Superior temporal gyrus (tissue), 1 donor: ENCODE data around the gene PAPLN.

Experiments used
- DNase-seq: peaks from one replicate; pipeline ENCODE4 v3.0.0-alpha.2; 2016; ENCODE audit errors: extremely low spot score

PAPLN gene

DNA sequence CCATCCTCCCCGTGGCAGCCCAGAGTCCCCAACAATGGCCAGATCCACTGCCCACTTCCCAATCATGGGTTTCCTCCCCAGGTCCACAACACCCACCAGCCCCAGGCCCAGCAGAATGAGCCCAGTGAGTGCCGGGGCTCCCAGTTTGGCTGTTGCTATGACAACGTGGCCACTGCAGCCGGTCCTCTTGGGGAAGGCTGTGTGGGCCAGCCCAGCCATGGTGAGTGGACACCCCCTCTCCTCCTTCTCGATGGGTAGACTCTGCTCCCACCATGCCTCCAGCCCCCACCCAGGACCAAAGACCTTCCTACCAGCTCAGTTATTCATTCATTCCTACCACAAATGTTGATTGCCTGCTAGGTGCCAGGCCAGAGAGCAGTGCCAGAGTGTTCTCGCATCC lies 23.8 kb downstream of the PAPLN start:
- no peak for DNase-seq

DNA sequence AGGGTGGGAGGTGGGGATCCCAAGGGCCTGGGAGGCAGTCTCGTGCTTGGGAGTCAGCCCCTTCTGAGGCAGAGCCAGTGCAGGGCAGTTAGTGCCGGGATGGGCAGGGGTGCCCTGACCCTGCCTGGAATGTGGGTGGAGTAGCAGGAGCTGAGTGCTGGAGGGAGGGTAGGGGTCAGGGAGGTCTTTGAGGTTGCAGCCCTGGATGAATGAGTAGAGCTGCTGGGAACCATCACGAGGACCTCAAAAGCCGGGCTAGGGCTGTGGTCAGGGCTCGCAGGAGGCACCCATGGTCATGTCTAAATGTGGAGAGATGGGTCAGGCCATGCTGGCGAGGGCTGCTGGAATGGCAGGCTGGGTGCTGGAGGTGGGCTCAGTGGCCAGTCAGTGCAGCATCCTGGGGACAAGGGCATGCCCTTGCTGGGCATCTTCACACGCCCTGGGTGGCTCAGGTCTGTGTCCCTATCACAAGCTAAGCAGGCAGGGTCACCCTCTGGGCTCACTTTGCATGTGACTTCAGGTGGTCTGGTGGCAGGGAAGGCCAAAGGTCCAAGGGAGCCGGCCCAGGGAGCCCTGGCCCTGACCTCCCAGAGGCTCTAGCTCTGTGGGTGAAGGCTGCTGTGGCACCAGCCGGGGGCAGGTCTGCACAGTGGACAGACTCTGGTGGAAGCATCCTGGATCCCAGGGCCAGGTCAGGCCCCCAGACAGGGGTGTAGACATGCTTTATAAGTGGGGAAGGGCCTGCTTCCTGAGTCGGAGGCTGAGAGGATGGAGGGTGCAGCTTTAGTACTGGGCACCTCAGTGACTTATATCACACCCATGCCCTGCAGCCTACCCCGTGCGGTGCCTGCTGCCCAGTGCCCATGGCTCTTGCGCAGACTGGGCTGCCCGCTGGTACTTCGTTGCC lies 24.5 kb downstream of the PAPLN start:
- no peak for DNase-seq

DNA sequence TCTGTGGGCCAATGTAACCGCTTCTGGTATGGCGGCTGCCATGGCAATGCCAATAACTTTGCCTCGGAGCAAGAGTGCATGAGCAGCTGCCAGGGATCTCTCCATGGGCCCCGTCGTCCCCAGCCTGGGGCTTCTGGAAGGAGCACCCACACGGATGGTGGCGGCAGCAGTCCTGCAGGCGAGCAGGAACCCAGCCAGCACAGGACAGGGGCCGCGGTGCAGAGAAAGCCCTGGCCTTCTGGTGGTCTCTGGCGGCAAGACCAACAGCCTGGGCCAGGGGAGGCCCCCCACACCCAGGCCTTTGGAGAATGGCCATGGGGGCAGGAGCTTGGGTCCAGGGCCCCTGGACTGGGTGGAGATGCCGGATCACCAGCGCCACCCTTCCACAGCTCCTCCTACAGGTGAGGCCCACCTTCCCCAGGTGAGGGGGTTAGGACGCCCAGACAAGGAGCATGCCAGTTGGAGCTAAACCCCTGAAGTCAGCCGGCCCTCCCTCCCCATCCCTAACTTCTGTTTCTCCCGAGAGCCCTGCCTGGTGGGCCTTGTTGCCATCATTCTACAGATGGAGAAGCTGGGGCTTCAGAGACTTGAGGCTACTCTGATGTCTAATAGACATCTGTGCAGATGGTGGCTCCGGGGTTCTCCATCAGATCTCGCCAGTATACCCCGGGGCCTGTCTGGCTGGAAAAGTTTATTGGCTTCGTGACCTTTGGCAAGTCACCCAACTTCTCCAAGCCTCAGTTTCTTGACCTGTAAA lies 25.3 kb downstream of the PAPLN start:
- no peak for DNase-seq

DNA sequence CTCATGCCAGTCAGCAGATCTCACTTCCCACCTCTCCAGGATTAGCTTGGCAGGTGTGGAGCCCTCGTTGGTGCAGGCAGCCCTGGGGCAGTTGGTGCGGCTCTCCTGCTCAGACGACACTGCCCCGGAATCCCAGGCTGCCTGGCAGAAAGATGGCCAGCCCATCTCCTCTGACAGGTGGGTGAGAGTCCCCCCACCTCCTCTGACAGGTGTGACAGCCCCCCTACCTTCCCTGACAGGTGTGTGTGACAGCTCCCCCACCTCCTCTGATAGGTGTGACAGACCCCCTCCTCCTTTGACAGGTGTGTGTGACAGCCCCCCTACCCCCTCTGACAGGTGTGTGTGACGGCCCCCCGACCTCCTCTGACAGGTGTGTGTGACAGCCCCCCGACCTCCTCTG lies 26.3 kb downstream of the PAPLN start:
- DNase-seq = no peak

DNA sequence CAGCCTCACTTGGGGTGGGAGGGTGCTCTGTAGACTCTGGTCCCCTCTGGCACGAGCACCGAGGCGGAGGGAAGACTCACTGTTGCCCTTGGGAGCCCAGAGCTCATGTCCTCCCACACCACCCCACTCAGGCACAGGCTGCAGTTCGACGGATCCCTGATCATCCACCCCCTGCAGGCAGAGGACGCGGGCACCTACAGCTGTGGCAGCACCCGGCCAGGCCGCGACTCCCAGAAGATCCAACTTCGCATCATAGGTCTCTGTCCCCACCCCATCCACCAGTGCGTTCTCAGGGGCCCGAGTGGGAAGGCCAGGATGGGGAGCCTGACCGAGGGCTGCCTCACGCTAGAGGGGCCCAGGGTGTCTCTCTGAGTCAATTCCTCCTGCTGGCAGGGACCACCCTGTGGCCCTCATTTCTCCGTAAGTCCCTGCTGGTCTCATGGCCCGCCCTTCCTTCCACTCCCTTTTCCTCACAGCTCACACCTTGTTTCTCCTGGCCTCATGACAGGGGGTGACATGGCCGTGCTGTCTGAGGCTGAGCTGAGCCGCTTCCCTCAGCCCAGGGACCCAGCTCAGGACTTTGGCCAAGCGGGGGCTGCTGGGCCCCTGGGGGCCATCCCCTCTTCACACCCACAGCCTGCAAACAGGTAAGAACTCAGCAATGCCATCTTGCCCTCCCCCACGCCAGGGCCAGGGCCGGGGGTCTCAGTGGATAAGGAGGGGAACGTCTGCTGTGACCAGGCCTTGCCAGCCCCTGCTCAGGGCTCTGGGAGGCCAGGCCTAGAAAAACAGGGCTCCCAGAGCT lies 27.0 kb downstream of the PAPLN start:
- DNase-seq = no peak

DNA sequence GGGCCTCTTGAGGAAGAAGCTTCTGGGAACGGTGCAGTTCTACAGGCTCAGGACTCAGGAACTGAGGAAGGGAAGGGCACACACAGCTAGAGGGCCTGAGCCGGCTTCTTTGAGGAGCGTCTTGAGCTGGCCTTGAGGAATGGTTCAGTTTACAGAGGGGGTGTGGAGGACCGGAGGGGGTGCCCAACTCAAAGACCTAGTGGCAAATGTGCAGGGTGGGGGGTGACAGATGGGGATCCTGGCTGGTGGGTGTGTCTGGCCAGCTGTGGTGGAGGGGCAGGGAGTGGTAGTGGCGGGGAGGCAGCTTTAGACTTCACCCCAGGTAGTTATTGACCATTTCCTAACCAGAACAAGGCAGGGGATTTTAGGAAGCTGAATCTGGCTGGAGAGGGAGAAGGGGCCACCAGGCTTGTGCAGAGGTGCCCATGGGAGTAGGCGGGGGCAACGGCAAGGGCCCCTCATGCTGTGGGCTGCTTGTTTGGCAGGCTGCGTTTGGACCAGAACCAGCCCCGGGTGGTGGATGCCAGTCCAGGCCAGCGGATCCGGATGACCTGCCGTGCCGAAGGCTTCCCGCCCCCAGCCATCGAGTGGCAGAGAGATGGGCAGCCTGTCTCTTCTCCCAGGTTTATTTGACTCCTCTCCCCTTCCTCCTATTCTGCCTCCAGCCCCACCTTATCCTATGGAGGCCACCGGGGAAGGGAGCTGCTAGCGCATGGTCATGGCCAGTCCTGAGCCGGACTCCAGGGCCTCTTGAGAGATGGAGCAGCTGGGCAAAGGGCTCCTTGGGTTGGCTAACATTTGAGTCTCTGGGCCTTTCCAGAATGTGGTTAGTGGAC lies 27.8 kb downstream of the PAPLN start:
- DNase-seq = no peak

DNA sequence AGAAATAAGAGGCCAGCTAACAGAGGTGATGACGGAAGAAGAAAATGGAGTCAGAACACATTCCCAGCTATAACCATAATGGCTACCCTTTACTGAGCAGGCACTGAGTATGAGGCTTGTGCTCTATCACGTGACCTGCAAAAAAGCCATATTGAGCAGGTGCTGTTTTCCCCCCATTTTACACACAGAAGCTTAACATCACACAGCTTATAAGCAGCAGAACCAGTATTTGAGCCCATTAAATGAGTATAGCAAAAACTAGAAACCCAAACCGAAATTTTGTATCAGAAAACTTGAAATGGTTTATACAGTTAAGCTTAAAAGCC lies 28.4 kb downstream of the PAPLN start:
- DNase-seq = no peak

DNA sequence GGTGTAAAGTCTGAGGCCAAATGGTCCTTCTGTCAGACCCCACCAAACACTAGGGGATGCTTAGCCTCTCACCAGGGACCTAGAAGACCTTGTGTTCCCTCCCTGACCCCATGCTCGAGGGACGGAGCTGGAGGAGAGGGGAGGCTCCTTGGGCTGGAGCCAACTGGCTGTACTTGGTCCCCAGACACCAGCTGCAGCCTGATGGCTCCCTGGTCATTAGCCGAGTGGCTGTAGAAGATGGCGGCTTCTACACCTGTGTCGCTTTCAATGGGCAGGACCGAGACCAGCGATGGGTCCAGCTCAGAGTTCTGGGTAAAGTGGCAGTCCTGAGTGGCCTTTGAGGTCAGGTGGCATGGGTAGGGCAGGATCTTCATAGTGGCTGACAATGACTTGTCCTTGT lies 29.0 kb downstream of the PAPLN start:
- no peak for DNase-seq

DNA sequence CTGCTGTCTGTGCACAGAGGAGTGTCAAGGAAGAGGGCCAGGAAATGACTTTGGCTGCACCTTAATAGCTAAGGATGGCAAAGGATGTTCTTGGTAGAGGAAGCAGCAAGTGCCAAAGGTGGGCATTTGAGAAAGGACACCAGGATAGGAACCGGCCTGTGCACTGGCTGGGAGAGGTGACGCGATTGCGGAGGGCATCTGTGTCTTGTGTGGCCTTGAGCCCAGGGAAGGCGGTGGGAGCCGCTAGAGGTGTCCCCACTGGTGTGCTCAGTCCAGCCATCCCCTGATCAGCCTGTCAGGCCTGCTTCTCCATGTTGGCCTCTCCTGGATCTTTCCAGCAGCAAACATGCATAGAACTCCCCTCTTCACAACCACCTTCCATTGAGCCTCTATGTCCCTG lies 30.2 kb downstream of the PAPLN start:
- no peak for DNase-seq

DNA sequence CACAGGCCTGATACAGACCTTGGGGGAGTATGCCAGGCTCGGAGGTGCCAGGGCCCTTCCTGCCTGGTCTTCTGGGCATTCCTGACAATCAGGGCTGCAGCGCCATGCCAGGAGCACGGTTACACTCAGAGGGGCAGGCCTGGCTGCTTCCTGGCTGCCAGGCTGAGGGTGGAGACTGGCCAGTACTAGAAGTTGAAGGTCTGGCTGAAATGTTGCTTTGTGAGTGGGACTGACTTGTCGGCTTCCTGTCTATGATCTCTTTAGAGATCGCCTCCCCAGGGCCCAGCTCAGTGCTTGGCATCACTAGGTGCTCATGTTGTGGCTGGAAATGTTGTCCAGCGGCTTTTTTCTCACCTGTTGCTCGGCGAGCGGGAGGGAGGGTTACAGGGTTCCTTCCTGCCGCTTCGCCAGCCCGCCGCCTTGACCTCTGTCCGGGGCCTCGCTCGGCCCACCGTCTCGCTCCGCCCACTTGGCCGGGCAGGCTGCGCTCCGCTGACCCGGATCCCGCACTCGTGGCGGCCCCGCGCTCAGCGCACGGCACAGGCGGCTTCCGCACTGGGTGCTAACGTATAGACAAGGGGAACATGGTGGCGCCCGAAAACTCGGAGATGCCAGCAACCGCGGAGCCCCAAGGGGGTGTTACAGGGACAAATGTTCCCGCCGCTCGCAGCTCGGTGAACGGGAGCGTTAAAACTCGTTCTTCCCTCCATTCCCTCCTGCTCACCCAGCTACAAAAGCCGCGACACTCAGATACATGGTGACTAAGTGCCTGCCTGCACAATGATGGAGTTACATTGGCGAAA lies 32.6 kb downstream of the PAPLN start:
- no peak for DNase-seq

DNA sequence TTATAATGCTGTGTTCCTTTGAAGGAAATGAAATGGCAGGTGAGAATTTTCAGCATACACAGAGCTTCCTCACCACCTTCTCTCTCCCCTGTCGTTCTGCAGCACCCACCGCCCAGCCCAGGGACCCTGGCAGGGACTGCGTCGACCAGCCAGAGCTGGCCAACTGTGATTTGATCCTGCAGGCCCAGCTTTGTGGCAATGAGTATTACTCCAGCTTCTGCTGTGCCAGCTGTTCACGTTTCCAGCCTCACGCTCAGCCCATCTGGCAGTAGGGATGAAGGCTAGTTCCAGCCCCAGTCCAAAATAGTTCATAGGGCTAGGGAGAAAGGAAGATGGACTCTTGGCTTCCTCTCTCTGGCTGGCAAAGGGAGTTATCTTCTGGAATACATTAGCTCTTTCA lies 35.1 kb downstream of the PAPLN start:
- DNase-seq = no peak

DNA sequence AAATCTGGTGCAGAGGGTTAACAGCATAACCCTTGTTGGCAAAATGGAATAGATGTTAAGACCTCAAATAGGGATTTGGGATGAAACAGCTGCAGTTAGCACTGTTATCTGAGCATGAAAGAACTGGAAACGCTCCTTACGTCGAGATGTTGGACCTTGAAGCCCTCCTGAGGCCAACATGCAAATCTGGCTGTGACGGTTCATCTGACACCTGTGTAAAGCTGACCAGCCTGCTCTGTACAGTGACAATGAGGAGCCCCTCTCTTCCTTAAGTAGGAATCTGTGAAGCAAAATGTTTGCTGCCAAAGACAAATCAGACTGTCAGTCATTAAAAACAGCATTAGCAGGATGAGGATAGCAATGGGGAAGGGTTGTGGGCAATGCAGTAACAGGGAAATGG lies 36.5 kb downstream of the PAPLN start:
- DNase-seq = no peak

DNA sequence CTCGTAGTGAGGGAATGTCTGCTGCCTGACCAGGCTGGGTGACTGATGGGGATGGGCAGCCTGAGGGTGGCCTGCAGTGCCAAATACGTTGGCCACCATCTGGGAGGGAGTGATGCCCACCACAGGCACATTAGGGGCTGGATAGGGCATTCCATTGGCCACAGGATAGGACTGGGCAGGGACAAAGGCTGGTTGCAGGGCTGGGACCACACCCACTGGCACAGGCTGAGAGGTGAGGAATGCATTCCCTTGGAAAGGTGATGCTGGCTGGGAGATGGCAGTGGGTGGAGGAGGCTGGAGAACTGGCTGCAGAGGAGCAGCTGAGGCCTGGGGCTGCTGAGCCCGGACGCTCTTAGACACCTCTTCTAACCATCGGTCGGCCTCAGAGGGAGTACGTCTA lies 39.5 kb downstream of the PAPLN start:
- no peak for DNase-seq

DNA sequence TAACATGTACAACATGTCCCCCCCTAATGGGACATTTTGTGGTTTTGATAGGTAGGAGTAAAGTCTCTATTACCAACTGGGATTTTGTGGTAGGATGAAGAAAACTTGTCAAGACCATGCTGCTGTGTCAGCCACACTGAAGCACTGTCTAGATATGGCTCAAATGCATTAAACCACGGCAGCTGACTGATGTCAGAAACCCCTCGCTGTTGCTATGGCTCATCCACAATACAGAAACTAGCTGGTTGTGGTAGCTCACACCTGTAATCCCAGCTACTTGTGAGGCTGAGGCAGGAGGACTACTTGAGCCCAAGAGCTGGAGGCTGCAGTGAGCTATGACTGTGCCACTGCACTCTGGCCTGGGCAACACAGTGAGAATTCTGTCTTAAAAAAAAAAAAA lies 40.1 kb downstream of the PAPLN start:
- no peak for DNase-seq

DNA sequence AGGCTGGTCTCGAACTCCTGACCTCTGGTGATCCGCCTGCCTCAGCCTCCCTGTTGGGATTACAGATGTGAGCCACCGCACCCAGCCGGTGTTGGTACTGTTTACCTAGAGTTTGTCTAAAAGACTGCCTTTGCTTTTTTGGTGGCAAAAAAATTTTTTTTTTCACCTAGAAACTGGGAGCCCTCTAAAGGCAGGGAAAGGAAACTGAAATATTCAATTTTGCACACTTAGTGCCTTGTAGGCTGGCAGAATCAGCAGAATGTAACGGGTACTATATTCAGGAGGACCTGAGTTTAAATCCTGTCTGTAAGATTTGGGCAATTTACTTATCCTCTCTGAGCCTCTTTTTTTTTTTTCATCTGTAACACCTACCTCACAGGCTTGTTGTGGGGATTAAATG lies 43.6 kb downstream of the PAPLN start:
- no peak for DNase-seq

DNA sequence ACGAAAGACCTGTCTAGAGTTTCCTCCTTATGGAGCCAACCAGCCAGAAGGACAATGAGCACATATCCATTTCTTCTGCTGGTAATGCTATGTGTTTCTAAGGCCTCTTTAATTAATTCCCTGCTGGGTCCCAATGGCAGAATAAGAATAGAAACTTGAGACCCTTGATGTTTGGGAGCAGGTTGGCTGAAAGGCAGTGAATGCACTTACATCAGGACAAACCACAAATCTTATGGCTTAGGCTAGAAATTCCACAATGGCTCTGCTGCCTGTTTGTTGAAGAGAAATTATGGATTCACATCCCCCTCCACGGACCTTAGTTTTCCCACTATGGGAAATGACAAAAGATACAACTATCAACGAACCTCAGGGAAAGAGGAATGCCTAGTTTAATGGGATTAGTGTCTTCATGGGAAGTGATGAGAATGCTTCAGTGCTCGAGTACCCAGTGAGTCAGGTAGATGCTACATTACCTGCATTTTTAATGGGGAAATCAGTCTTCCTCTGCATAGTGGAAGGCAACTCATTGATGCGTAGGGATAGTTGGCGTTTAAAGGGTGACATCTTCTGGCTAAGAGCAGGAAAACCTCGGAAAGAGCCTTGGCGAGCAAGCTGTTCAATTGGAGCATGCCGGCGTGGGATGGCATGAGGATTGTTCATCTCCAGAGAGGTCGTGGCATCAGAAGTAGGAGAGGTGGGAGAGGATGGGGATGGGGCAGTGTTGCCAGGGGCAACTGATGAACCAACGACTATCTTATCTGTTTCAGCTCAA lies 46.5 kb downstream of the PAPLN start:
- peak; percentile 76 for DNase-seq

DNA sequence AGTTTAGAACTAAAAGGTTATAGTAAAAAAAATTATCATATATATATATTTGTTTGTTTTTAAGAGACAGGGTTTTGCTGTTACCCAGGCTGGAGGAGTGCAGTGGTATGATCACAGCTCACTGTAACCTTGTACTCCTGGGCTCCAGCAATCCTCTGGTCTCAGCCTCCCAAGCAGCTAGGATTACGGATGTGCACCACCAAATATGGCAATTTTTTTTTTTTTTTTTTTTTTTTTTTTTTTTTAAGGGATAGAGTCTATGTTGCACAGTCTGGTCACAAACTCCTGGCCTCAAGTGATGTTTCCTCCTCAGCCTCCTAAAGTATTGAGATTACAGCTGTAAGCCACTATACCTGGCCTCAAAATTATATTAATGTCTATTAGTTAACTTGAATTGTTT lies 48.7 kb downstream of the PAPLN start:
- no peak for DNase-seq

DNA sequence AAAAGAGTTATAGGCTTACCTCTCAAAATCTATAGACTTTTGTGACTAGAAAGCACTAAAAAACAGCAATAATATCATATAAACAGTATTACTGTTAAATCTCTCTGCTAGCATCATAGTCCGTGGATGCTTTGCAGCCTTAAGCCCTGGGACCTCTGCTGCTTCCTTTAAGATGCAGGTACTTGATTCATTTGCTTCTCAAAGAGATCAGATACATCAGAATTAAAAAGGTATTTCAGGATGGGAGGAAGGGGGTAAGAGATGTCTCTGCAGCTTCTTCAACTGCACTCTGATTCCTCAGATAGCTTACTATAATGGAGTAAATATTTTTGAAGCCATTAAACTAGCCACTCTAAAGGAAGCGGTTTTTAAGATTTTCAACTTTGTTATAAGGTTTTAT lies 49.3 kb downstream of the PAPLN start:
- no peak for DNase-seq

DNA sequence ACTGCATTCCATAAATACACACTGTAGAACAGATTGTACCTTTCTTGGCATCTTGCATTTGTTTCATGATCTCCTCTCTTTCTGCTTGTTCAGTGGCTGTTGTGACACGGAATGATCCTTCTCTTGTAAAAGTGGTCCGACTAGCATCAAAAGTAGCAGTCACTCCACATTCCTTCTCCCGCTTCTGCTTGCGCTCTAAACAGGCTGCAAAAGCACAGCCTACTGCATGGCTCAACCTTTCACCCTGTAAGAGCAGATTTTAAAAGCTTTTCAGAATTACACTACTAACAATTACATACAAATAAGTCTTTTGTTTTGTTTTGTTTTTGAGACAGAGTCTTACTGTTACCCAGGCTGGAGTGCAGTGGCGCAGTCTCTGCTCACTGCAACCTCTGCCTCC lies 49.8 kb downstream of the PAPLN start:
- DNase-seq = no peak

DNA sequence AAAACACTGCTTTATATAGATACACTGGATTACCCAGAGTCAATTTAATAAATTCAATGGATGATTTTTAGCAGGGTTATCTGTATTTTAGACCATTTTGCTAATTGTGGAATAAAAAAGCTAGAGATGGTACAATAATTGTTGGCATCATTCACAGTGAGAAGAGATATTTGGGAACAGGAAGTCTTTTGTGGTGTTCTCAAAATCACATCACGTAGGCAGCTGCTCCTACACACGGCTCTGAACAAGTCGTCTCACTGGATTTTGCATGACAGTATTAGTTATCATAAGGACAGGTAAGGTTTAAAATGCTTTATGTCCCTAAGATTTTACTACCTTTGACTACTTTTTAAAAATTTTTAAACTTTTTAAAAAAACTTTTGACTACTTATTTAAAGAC lies 52.0 kb downstream of the PAPLN start:
- peak; percentile 66 for DNase-seq
